HG03378 (cell line): ENCODE measurements around the gene ADAM12.
A peak's percentile ranks its signal among the peaks of the same experiment; 100 is the strongest.
"Not testable (repeated sequence)": the region's sequence is repeated elsewhere in the genome, so short reads cannot be mapped to it uniquely, and the experiment has no call there.

ENCODE experiments used
- ATAC-seq: cut with Tn5 transposase; IDR thresholded peaks from one replicate; pipeline ENCODE4 v1.9.1; 2021; ENCODE audit warnings: mild to moderate bottlenecking, moderate library complexity; ENCODE audit not compliant: unreplicated experiment

The ADAM12 gene

DNA sequence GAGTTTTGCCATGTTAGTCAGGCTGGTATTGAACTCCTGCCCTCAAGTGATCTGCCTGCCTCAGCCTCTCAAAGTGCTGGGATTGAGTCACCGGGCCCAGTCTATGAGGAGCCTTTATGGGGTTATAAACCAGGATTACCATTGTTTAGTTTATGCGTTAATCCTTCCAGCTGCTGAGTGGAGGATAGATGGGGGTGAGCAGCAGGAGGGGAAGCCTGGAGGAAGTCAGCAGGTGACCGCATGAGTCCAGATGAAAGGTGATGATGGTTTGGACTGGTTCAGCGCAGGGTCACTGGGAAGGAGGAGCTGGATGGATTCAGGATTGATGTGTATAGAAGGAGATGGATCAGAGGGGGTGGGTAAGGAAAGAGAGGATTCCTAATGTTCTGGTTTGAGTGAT, 197.1 kb downstream of the ADAM12 start:
- no peak for ATAC-seq

DNA sequence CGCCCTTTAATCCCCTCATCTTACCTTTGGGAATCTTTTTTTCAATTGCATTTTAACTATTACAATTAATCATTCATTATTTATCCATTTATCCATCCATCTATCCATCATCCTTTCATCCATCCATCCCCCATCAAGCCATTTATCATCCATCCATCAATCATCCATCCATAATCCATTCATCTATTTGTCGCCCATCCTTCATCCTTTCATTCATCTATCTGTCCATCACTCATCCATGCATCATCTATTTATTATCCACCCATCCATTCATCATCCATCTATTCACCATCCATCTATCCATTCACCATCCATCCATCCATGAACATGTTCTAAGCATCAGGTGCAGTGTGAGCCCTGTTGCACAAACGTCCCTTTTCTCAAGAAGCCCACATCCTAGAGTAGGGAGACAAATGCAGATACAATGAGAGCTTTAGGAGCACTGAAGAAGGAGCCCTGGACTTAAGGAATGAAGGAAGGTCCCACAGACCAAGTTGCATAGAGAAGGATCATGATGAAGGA, 199.5 kb downstream of the ADAM12 start:
- ATAC-seq = no peak

DNA sequence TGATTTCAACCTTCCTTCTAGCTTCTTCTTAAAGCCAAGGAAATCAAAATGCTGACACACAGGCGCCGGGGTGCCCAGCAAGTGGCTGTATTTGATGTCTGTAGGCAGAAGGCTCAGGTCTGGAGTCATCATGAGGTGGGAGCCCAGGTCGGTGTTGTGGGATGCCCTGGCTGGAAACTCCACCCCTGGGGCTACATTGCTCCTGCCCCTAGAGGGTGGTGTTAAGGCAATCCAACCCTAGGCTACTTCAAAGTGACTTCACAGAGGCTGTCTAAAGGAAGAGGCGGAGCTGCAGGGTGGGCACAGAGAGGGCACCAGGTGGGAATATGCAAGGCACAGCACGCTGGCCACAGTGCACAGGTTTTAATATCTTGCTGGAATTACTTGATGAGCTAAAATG, 200.9 kb downstream of the ADAM12 start:
- no peak for ATAC-seq

DNA sequence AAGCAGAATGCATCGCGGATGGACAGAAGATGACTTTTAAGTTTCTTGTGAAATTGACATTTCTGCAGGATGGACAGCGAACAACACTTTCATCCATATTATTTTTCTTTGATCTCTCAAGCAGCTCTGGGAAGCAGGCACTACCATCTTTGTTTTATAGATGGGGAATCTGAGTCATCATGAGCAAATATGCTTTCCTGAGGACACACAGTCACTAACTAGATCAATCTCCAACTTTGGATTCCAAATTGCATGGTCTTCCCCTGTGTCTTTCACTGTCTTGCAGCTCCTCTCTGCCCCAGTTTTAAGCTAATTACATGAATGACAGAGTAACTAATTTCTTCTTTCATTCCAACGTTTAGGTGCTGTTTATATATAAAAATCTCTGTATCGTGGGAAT, 201.5 kb downstream of the ADAM12 start:
- ATAC-seq = no peak

DNA sequence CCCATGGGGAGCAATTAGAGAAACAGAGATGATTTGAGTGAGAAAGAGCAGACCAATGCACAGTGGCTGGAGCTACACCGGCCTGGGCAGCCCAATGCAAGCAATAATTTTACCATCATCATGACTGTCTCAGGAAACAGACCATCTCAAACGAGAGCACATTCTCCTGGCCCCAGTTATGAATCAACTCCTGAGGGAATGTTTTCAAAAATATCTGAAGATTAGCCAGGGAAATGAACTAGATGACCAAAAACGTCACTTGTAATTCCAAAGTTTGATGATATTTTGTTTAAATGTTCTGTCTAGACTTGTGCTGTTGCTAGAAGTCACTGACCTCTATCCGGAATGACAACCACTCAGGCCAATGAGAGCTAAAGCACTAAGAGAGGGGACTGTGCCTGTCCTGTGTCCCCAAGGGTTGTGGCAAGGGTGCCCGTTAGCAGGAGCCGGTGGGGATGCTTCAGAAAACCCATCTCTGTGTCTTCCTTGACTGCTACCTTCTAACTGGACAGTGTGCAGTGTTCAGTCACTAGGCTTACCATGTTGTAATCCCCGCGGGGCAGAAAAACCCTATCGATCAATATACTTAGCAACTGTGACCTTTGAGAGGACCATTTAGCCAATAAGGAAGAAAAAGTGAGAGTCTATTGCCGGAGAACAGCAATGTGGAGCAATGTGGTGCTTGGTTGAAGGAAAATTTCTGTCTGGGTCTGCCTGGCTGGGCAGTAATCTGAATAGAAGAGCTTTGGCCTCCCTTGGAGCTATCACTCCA, 202.4 kb downstream of the ADAM12 start:
- no peak for ATAC-seq

DNA sequence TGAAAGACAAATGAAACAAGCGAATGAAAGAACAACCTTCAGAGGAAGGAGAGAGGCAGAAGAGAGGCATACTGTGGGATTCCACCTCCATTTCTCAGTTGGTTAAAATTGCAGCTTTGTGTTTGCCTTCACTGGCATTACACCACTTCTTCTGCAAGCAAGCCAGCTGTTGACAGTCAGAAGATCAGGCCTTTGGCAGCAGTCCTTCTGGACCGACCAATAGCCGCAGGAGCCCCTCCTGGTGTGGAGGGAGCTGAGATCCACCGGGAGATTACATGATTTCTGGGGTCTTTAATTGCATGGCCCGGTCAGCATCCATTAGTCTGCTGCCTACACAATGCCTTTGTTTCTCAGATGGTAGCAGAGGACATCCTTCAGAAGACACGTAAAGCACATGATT, 206.7 kb downstream of the ADAM12 start:
- ATAC-seq = no peak

DNA sequence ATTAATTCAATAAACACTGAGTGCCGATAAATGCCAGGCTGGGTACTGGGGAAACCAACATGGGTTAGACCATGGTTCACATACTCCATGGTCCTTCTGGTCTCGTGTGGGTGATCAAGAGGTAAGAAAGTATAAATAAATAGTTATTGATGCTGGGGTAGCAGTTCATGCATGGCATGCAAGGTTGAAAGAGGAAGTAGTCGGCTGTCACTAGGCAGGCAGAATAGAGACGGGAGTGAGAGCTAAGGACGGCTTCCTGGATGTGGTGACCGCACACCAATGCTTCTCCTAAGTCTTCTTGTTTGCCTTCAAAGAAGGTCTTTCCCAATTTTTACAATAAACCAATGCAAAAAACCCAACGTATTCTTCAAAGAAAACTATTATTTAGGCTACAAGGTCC, 208.6 kb downstream of the ADAM12 start:
- ATAC-seq = peak; percentile 76

DNA sequence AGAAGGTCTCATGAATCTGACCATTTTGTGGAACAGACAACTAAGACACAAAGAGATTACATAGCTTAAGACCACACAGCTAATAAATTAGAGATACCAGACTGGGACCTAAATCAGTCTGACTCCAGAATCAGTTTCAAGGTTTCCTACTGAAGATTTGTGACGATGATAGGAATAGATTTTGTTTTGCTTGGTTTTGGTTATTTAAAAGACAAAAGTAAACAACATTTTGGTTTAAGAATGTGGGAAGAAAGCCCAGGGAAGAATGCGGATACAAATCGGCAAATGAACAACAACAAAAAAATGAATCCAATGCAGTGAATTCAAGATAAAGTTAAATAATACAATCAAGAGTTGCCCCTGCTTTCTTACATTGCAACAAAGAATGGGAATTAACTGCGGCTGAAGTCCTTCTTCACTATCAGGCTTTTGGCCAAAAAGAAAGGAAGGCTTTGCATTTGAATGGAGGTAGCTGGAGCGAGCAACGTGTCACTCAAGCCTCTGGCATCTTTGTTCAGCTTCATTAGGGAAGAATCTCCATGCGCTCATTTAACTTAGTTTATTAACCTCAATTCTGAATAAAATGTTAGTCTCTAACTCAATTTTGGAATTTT, 210.8 kb downstream of the ADAM12 start:
- ATAC-seq = no peak

DNA sequence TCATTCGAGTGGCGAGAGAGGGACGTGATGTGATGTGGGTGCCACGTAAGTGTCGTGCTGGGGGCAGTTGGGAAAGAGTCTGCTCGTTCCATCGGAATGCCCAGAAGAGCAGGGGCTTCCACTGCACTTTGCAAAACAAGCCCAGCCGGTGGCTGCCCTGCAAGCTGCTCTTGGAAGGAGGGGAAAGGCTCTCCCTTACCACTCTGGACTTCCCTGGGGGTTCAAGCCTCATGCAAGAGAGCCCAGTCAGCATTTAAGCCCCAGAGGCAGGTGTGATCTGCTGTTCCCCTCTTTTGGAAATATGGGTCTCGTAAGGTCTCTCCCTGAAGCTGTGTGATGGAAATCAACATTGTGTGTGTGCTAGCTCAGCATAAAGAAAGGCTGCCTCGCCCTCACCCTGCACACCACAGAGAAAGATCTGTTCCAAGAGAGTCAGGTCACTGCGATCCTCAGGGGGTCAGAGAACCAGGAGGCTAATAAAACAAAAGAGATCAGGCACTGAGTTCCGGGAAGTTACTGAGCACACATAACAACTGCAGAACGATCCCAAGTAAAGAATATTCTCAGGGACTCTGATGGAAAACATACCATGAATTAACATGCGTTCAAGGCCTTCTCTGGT, 212.5 kb downstream of the ADAM12 start:
- ATAC-seq = no peak

DNA sequence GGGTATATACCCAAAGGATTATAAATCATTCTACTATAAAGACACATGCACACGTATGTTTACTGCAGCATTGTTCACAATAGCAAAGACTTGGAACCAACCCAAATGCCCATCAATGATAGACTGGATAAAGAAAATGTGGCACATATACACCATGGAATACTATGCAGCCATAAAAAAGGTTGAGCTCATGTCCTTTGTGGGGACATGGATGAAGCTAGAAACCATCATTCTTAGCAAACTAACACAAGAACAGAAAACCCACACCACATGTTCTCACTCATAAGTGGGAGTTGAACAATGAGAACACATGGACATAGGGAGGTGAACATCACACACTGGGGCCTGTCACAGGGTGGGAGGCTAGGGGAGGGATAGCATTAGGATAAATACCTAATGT, 215.5 kb downstream of the ADAM12 start:
- ATAC-seq = not testable (repeated sequence)

DNA sequence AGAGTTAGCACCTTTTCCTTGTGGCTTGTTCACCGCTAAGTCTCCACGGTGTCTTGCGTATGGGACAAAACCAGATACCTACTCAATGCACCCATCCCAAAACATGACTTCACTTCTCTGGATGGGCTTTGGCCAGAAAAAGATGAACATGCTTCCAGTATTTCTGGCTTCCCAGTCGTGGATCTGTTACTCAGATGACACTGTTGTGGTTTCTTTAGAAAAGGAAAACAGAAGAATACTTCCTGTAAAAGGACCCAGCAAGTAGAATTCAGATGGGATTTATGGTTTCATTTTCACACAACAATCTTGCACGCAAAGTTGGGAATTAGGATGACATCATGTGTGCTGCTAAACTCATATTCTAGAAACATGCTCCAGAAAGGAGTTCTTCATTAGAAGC, 216.7 kb downstream of the ADAM12 start:
- no peak for ATAC-seq

DNA sequence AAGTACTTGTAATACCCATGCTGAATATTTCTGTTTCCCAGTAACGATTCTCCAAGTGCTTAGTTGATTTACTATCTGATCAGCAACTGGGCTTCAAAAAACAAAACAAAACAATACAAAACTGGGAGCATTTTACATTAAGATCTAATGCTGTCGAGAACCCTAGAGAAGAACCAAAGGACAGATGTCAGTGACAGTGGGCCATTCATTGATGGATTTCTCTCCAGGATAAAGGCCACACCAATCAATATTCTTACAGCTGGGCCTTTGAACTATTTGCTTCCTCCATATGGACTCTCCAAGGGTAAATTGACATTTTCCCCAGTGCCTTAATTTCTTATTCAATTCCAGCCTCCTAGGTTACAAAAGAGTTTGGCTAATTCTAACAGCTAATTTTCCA, 217.5 kb downstream of the ADAM12 start:
- no peak for ATAC-seq

DNA sequence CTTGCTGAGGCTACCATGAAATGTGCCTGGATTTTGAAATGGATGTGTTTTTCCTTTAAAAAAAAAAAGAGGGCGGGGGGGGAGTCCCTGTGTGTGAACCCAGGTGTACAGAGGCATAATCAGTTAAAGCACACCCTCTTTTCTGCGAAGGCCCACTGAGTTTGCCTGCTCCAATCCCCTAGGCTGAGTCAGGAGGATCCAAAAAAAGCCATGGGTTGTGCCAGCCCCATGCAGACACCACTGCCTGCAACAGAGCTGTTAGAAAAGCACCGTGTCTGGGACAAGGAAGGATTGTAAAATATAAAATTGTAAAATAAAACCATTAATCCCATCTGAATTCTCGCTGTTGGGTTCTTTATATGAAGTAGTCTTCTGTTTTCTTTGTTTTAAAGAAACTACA, 217.9 kb downstream of the ADAM12 start:
- no peak for ATAC-seq

DNA sequence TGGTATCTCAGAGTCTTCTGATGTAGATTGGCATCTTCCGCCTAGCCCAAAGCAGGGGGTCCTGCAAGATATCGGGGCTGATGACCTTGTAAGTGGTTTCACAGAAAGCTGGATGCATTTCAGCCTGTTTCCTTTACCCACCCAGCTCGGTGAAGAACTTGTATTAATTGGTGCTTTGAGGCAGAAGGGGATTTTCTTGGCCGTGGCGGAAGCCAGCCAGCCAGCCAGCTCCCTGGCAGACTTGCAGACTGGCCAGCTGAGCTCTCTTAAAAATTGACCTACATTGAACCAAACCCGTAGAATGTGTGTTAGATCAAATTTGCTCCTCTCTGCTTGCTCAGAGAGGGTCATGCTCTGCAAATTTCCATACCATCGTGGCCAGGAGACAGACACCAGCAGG, 218.4 kb downstream of the ADAM12 start:
- ATAC-seq = no peak

DNA sequence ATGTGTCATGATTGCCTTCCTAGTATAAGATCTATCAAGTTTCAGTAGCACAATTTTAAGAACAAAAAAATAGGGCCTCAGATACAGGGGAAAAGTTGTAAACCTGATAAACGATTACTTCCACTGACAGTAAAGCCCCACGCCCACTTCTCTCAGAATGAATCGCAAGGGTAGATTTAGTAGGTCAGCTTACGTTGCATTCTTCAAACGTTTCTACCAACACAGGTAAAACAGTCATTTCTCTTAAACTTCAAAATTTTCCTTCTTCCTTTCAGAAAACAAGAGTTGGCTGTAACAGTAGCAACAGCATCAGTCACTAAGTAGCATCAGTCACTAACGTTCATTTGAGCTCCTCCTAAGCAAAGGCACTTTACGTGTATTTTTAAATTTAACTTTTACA, 221.5 kb downstream of the ADAM12 start:
- ATAC-seq = no peak

DNA sequence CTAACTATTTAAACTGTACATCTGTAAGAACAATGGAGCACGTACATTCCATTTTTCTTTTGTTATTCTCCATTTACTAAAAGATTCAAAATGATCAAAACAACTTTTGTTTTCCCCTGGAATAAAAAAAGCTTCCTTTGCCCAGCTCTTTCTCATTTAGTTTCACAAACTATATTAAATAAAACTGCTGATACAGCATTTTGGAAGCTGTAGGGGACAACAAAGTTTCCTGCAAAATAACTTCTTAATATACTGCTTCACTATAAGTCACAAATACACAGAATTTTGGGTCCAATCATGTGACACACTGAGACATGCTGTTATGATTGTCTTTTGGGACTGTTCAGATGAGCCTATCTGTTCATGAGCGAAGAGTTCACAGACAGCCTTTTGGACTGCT, 222.4 kb downstream of the ADAM12 start:
- ATAC-seq = no peak

DNA sequence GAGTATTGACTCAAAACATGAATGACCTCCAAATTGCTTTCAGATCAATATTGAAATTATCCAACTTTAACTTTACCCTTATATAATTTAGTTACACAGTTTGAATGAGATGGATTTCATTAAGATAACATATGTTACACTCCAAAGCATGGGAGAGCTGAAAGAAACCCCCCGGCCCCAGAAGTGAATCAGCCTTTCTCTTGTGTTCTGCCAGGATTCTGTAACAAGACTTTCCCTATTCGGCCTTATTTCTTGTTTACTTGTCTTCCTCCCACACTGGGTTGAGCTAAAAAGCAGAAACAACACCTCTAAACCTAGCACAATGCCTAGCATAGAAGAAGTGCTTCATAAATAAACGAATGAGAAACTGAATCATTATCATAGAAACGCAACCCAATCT, 224.8 kb downstream of the ADAM12 start:
- ATAC-seq = no peak

DNA sequence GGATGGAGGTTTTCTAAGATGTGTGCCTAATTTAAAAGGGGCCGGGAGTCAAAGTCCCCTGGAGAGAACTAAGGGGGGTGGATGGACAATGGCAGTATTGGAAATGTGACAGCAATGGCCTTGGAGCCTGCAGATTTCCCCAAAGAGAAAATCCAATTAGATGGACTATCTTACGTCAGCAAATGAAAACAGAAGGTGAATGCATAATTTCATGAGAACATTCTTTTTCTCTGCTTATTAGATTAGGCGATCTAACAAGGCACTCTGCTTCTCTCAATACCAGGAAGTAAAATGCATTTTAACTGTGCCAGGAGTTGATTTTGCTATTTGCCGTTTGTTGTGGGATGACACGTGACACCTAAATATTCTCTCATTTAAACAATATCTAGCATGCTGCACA, 226.6 kb downstream of the ADAM12 start:
- ATAC-seq = no peak

DNA sequence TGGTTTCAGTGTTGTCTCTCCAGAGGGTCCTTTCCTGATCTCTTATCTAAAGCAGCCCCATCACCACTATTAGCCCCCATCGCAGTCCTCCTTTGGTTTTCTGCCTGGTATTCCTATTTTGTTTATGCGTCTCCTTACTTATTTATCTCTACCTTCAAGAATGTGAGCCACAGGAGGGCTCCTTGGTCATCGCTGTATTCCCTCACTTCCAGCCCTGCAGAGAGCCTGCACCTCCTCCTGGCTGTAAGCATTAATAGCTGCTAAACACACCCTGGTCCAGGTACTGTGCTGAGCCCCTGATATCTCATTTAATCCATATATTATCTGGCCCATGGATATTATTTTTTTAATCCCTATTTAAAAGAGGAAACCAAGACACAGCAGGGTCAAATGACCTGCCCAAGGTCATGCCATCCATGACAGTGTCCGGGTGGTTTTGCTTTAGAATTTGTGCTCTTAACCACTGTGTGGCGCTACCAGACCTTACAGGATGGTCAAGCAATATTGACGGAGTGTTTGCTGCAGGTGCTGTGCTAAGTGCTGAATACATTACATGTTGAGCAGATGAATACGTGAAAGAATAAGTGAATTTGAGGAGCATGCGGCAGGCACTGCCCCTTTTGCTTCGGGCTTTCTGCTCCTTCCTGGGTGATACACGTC, 227.2 kb downstream of the ADAM12 start:
- ATAC-seq = no peak

DNA sequence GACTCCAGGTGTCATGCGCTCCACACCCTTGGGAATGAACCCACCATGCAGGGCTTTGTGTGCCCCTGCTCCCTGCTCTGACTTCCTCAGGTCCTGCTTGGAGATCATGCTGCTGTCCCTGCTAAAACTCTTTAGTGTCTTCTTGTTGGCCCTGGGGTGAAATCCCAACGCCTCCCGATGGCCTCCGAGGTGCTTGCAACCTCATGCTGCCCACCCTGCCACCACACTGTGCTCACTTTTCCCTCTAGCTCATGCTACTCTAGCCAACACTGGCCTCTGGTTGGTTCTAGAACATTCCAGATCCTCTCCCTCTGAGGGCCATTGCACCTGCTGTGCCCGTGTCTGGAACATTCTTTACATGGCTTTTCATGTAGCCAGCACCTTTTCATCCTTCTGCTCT, 227.7 kb downstream of the ADAM12 start:
- ATAC-seq = no peak

DNA sequence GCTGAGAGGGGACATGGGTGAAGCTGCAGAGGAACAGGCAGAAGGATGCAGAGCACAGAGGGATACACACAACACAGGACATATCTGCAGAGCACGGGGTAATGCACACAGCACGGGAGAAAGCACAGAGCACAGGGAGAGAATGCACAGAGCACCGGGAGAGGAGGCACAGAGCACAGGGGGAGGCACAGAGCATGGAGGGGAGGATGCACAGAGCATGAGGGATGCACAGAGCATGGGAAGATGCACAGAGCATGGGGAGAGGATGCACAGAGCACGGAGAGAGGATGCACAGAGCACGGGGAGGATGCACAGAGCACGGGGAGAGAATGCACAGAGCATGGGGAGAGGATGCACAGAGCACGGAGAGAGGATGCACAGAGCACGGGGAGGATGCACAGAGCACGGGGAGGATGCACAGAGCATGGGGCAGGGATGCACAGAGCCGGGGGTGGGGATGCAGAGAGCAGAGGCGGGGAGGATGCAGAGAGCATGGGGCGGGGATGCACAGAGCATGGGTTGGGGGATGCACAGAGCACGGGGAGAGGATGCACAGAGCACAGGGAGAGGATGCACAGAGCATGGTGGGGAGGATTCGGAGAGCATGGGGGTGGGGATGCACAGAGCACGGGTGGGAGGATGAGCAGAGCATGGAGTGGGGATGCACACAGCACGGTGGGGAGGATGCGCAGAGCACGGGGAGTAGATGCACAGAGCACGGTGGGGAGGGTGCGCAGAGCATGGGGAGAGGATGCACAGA, 230.0 kb downstream of the ADAM12 start:
- no peak for ATAC-seq
